ENCODE measurements around the gene MPZL1. TPM values are rescaled to one million over a fixed set of nuclear protein-coding genes. Genes with fewer than 3 reads are reported as not detected.
"Not testable (repeated sequence)": the region's sequence is repeated elsewhere in the genome, so short reads cannot be mapped to it uniquely, and the experiment has no call there.

The MPZL1 gene
- polyA plus RNA-seq, 3 donors: 108 to 128 (median 114) TPM

GRCh38 chr1:167715157-167715999 lies 6.4 kb upstream of the MPZL1 start:
- peak; percentile 85 for DNase-seq

GRCh38 chr1:167716000-167716271 lies 5.8 kb upstream of the MPZL1 start:
- no peak for DNase-seq

- no peak for DNase-seq
These were observed 4.4 kb upstream of the MPZL1 start for GRCh38 chr1:167717351-167717750.

GRCh38 chr1:167718914-167719691 lies 2.7 kb upstream of the MPZL1 start:
- DNase-seq: no peak

GRCh38 chr1:167719715-167720421 lies 1.9 kb upstream of the MPZL1 start:
- not testable (repeated sequence) for DNase-seq

- DNase-seq: no peak
These were observed 691 bp upstream of the MPZL1 start for GRCh38 chr1:167720965-167721616.

GRCh38 chr1:167722152-167722869 lies 529 bp downstream of the MPZL1 start:
- DNase-seq: peak; percentile 65

- no peak for DNase-seq
These were observed 1.1 kb downstream of the MPZL1 start for GRCh38 chr1:167722870-167723251.

GRCh38 chr1:167723707-167724323 lies 2.0 kb downstream of the MPZL1 start:
- no peak for DNase-seq

GRCh38 chr1:167726008-167726407 lies 4.2 kb downstream of the MPZL1 start:
- no peak for DNase-seq

- DNase-seq: no peak
These were observed 7.1 kb downstream of the MPZL1 start for GRCh38 chr1:167728818-167729410.

GRCh38 chr1:167734227-167734626 lies 12.4 kb downstream of the MPZL1 start:
- no peak for DNase-seq

GRCh38 chr1:167734841-167735240 lies 13.1 kb downstream of the MPZL1 start:
- DNase-seq: no peak

GRCh38 chr1:167737169-167737568 lies 15.4 kb downstream of the MPZL1 start:
- DNase-seq: no peak

- no peak for DNase-seq
These were observed 16.4 kb downstream of the MPZL1 start for GRCh38 chr1:167738158-167738557.

GRCh38 chr1:167739752-167740151 lies 18.0 kb downstream of the MPZL1 start:
- DNase-seq: no peak

- DNase-seq: not testable (repeated sequence)
These were observed 19.3 kb downstream of the MPZL1 start for GRCh38 chr1:167741103-167741502.

GRCh38 chr1:167742392-167743057 lies 20.7 kb downstream of the MPZL1 start:
- DNase-seq: not testable (repeated sequence)

- DNase-seq: no peak
These were observed 23.1 kb downstream of the MPZL1 start for GRCh38 chr1:167744901-167745300.
